ENCODE data around the gene ATP9B. TPM values are rescaled to one million over a fixed set of nuclear protein-coding genes. Genes with fewer than 3 reads are reported as not detected.

ATP9B gene
- total and polyA plus RNA-seq, 4 donors: 7.1 to 31.4 (median 15.5) TPM

GRCh38 chr18:79352432-79352831, 283.2 kb downstream of the ATP9B start:
- Histone ChIP-seq H3K4me1 (ENCODE audit: control insufficient read depth in 4 of 4, insufficient read depth in 4 of 4, low read length in 3 of 4) (no peaks in the 10 kb centered on the region), H3K9me3 (ENCODE audit: control insufficient read depth in 4 of 4, low read length in 3 of 4) (no peaks in the 10 kb centered on the region), H3K27ac (ENCODE audit: low read depth in 1 of 2, low read length in 2 of 2) (no peak overlapping the region), H3K4me3 (ENCODE audit: low read depth in 1 of 3, low read length in 3 of 3) (no peak overlapping the region), H3K36me3 (ENCODE audit: control insufficient read depth in 4 of 4, insufficient read depth in 3 of 4, low read depth in 1 of 4, low read length in 3 of 4) (peaks cover 0 to 19% (median 10%) of the 10 kb centered on the region in 4 donors), H3K9ac (ENCODE audit: low read depth in 1 of 2, low read length in 2 of 2) (no peak overlapping the region), H3K27me3 (ENCODE audit: control insufficient read depth in 4 of 4, insufficient read depth in 4 of 4, low read length in 3 of 4) (no peaks in the 10 kb centered on the region)
- 90% methylated on average over 6 of the region's 6 CpGs for WGBS
- no peak for TF ChIP-seq MAX (IDR thresholded peaks at IDR 0.05)
- no peak for TF ChIP-seq REST (IDR thresholded peaks at IDR 0.05)
- TF ChIP-seq NR2F2 (IDR thresholded peaks at IDR 0.05): no peak
- no peak for TF ChIP-seq FOXA2 (IDR thresholded peaks at IDR 0.05)
- no peak for TF ChIP-seq RAD21 (IDR thresholded peaks at IDR 0.05)
- TF ChIP-seq EGR1 (IDR thresholded peaks at IDR 0.05; ENCODE audit: low read depth in 2 of 2): no peak
- TF ChIP-seq RXRA (IDR thresholded peaks at IDR 0.05): no peak
- TF ChIP-seq ZBTB33 (IDR thresholded peaks at IDR 0.05): no peak
- no peak for TF ChIP-seq SP1 (IDR thresholded peaks at IDR 0.05)
- TF ChIP-seq YY1 (IDR thresholded peaks at IDR 0.05): no peak
- no peak for TF ChIP-seq HNF4A (conservative IDR thresholded peaks at IDR 0.05)
- no peak for TF ChIP-seq CTCF (IDR thresholded peaks at IDR 0.05; ENCODE audit: low read depth, low read length, missing input control)
- TF ChIP-seq ATF3 (IDR thresholded peaks at IDR 0.05): no peak
- TF ChIP-seq HNF4G (IDR thresholded peaks at IDR 0.05): no peak
- TF ChIP-seq JUND (IDR thresholded peaks at IDR 0.05): no peak
- TF ChIP-seq FOXA1 (IDR thresholded peaks at IDR 0.05): no peak
- no peak for DNase-seq (ENCODE audit: low spot score)

- Histone ChIP-seq H3K4me1 (ENCODE audit: control insufficient read depth in 4 of 4, insufficient read depth in 4 of 4, low read length in 3 of 4) (no peaks in the 10 kb centered on the region), H3K4me3 (ENCODE audit: low read depth in 1 of 3, low read length in 3 of 3) (no peak overlapping the region), H3K36me3 (ENCODE audit: control insufficient read depth in 4 of 4, insufficient read depth in 3 of 4, low read depth in 1 of 4, low read length in 3 of 4) (peaks cover 0 to 19% (median 7%) of the 10 kb centered on the region in 4 donors), H3K9me3 (ENCODE audit: control insufficient read depth in 4 of 4, low read length in 3 of 4) (no peaks in the 10 kb centered on the region), H3K27me3 (ENCODE audit: control insufficient read depth in 4 of 4, insufficient read depth in 4 of 4, low read length in 3 of 4) (no peaks in the 10 kb centered on the region), H3K27ac (ENCODE audit: low read depth in 1 of 2, low read length in 2 of 2) (no peak overlapping the region), H3K9ac (ENCODE audit: low read depth in 1 of 2, low read length in 2 of 2) (no peak overlapping the region)
- WGBS: 93% methylated on average over 17 of the region's 17 CpGs
- DNase-seq (ENCODE audit: low spot score): no peak
- no peak for TF ChIP-seq HNF4G (IDR thresholded peaks at IDR 0.05)
- TF ChIP-seq REST (IDR thresholded peaks at IDR 0.05): no peak
- TF ChIP-seq EGR1 (IDR thresholded peaks at IDR 0.05; ENCODE audit: low read depth in 2 of 2): no peak
- TF ChIP-seq GABPA (IDR thresholded peaks at IDR 0.05 in 1 of 2, conservative IDR thresholded peaks at IDR 0.05 in 1 of 2): no peak
- no peak for TF ChIP-seq ATF3 (IDR thresholded peaks at IDR 0.05)
- no peak for TF ChIP-seq SP1 (IDR thresholded peaks at IDR 0.05)
- no peak for TF ChIP-seq CTCF (IDR thresholded peaks at IDR 0.05; ENCODE audit: low read depth, low read length, missing input control)
- no peak for TF ChIP-seq FOXA2 (IDR thresholded peaks at IDR 0.05)
- TF ChIP-seq YY1 (IDR thresholded peaks at IDR 0.05): no peak
- TF ChIP-seq RXRA (IDR thresholded peaks at IDR 0.05): no peak
Measured at GRCh38 chr18:79353267-79353666, 284.1 kb downstream of the ATP9B start.

Data from liver (tissue), 9 donors.